Mucosa of rectum (tissue), 2 donors: ENCODE data around the gene BEST3.

Source experiments
- H3K27ac ChIP-seq, 2 donors: one replicate each; pipeline ENCODE4 v1.7.0; 2013; ENCODE audit warnings: inconsistent platforms in 2 of 2, low read depth in 2 of 2, low read length in 2 of 2
- H3K27me3 ChIP-seq, 2 donors: one replicate each; pipeline ENCODE4 v1.7.0; 2013; ENCODE audit warnings: low read length in 2 of 2; ENCODE audit not compliant: control insufficient read depth in 2 of 2, insufficient read depth in 2 of 2
- H3K36me3 ChIP-seq, 2 donors: one replicate each; pipeline ENCODE4 v1.7.0; 2013; ENCODE audit warnings: low read length in 2 of 2; ENCODE audit not compliant: control insufficient read depth in 2 of 2, insufficient read depth in 2 of 2
- H3K4me1 ChIP-seq, 2 donors: one replicate each; pipeline ENCODE4 v1.7.0; 2013; ENCODE audit warnings: low read length in 2 of 2, mild to moderate bottlenecking in 1 of 2; ENCODE audit not compliant: control insufficient read depth in 2 of 2, insufficient read depth in 2 of 2
- H3K4me3 ChIP-seq, 2 donors: one replicate each; pipeline ENCODE4 v1.7.0; 2013; ENCODE audit warnings: low read length in 2 of 2
- H3K9ac ChIP-seq, 2 donors: one replicate each; pipeline ENCODE4 v1.7.0; 2013; ENCODE audit warnings: low read length in 2 of 2, low read depth in 1 of 2, mild to moderate bottlenecking in 1 of 2
- H3K9me3 ChIP-seq, 2 donors: one replicate each; pipeline ENCODE4 v1.7.0; 2013; ENCODE audit warnings: low read length in 2 of 2; ENCODE audit not compliant: control insufficient read depth in 2 of 2
- donor health status: healthy.
- donor health status: Normal muscosa, but diverticular disease.

BEST3 gene

GRCh38 chr12:69714542-69714941 lies 15.4 kb upstream of the BEST3 start:
- no peaks in the 10 kb centered on the region for H3K9me3 ChIP-seq
- H3K4me3 ChIP-seq = no peak overlapping the region
- no peak overlapping the region for H3K27ac ChIP-seq
- no peaks in the 10 kb centered on the region for H3K4me1 ChIP-seq
- H3K27me3 ChIP-seq = no peaks in the 10 kb centered on the region
- H3K9ac ChIP-seq = no peak overlapping the region
- no peaks in the 10 kb centered on the region for H3K36me3 ChIP-seq

- no peaks in the 10 kb centered on the region for H3K4me1 ChIP-seq
- no peaks in the 10 kb centered on the region for H3K36me3 ChIP-seq
- H3K9ac ChIP-seq = no peak overlapping the region
- no peak overlapping the region for H3K4me3 ChIP-seq
- no peaks in the 10 kb centered on the region for H3K9me3 ChIP-seq
- H3K27ac ChIP-seq = no peak overlapping the region
- H3K27me3 ChIP-seq = no peaks in the 10 kb centered on the region
Observed at GRCh38 chr12:69712826-69713225, 13.7 kb upstream of the BEST3 start.

GRCh38 chr12:69708649-69709048 lies 9.5 kb upstream of the BEST3 start:
- no peak overlapping the region for H3K9ac ChIP-seq
- H3K4me3 ChIP-seq = no peak overlapping the region
- H3K36me3 ChIP-seq = no peaks in the 10 kb centered on the region
- H3K27ac ChIP-seq = no peak overlapping the region
- H3K4me1 ChIP-seq = no peaks in the 10 kb centered on the region
- H3K27me3 ChIP-seq = no peaks in the 10 kb centered on the region
- H3K9me3 ChIP-seq = no peaks in the 10 kb centered on the region

- no peaks in the 10 kb centered on the region for H3K27me3 ChIP-seq
- H3K36me3 ChIP-seq = no peaks in the 10 kb centered on the region
- H3K9ac ChIP-seq = no peak overlapping the region
- no peak overlapping the region for H3K27ac ChIP-seq
- no peaks in the 10 kb centered on the region for H3K9me3 ChIP-seq
- H3K4me3 ChIP-seq = no peak overlapping the region
- H3K4me1 ChIP-seq = no peaks in the 10 kb centered on the region
Observed at GRCh38 chr12:69704357-69704756, 5.3 kb upstream of the BEST3 start.

- Histone ChIP-seq H3K27ac (no peak overlapping the region), H3K9me3 (no peaks in the 10 kb centered on the region), H3K4me1 (no peaks in the 10 kb centered on the region), H3K36me3 (no peaks in the 10 kb centered on the region), H3K4me3 (no peak overlapping the region), H3K9ac (no peak overlapping the region), H3K27me3 (no peaks in the 10 kb centered on the region)
Observed at GRCh38 chr12:69703146-69703642, 4.1 kb upstream of the BEST3 start.

GRCh38 chr12:69701826-69702225 lies 2.7 kb upstream of the BEST3 start:
- H3K4me1 ChIP-seq = no peaks in the 10 kb centered on the region
- H3K4me3 ChIP-seq = no peak overlapping the region
- no peaks in the 10 kb centered on the region for H3K27me3 ChIP-seq
- no peak overlapping the region for H3K9ac ChIP-seq
- no peak overlapping the region for H3K27ac ChIP-seq
- H3K36me3 ChIP-seq = no peaks in the 10 kb centered on the region
- H3K9me3 ChIP-seq = no peaks in the 10 kb centered on the region

GRCh38 chr12:69698054-69698453 lies 1.0 kb downstream of the BEST3 start:
- H3K4me1 ChIP-seq = no peaks in the 10 kb centered on the region
- no peaks in the 10 kb centered on the region for H3K27me3 ChIP-seq
- H3K27ac ChIP-seq = no peak overlapping the region
- H3K4me3 ChIP-seq = no peak overlapping the region
- no peaks in the 10 kb centered on the region for H3K36me3 ChIP-seq
- no peak overlapping the region for H3K9ac ChIP-seq
- no peaks in the 10 kb centered on the region for H3K9me3 ChIP-seq

- H3K27ac ChIP-seq = no peak overlapping the region
Observed at GRCh38 chr12:69694123-69694522, 5.0 kb downstream of the BEST3 start.

GRCh38 chr12:69689638-69690037 lies 9.5 kb downstream of the BEST3 start:
- H3K27me3 ChIP-seq = no peaks in the 10 kb centered on the region
- H3K4me3 ChIP-seq = no peak overlapping the region
- H3K9me3 ChIP-seq = no peaks in the 10 kb centered on the region
- no peak overlapping the region for H3K27ac ChIP-seq
- H3K9ac ChIP-seq = no peak overlapping the region
- no peaks in the 10 kb centered on the region for H3K36me3 ChIP-seq
- H3K4me1 ChIP-seq = no peaks in the 10 kb centered on the region

More at GRCh38 chr12:69694123-69694522, 5.0 kb downstream of the BEST3 start:
- Histone ChIP-seq H3K4me3 (no peak overlapping the region), H3K9me3 (no peaks in the 10 kb centered on the region), H3K27me3 (no peaks in the 10 kb centered on the region), H3K36me3 (no peaks in the 10 kb centered on the region), H3K9ac (no peak overlapping the region), H3K4me1 (no peaks in the 10 kb centered on the region)

GRCh38 chr12:69688471-69689427 lies 10.4 kb downstream of the BEST3 start:
- Histone ChIP-seq H3K4me1 (no peaks in the 10 kb centered on the region), H3K4me3 (no peak overlapping the region), H3K9me3 (no peaks in the 10 kb centered on the region), H3K36me3 (no peaks in the 10 kb centered on the region), H3K9ac (no peak overlapping the region), H3K27ac (no peak overlapping the region), H3K27me3 (no peaks in the 10 kb centered on the region)
